Right renal cortex interstitium (tissue), 3 donors: ENCODE results near the gene MCMBP. TPM values are rescaled to one million over a fixed set of nuclear protein-coding genes. Genes with fewer than 3 reads are reported as not detected.
A peak's percentile ranks its signal among the peaks of the same experiment; 100 is the strongest.

Source experiments
- DNase-seq, 3 donors: peaks; one replicate each; pipeline ENCODE4 v3.0.0-alpha.2; 2013; ENCODE audit warnings: low read depth in 3 of 3, low spot score in 2 of 3
- polyA plus RNA-seq, 3 donors: library from polyadenylated mRNA; unstranded; fragments of 120-200 nt; gene quantifications; one replicate each; pipeline ENCODE4 v1.2.1, GENCODE V29; 2013; ENCODE audit not compliant: insufficient read length in 3 of 3

Gene MCMBP
- polyA plus RNA-seq, 3 donors: 66.7 to 69.4 (median 69.1) TPM

DNA sequence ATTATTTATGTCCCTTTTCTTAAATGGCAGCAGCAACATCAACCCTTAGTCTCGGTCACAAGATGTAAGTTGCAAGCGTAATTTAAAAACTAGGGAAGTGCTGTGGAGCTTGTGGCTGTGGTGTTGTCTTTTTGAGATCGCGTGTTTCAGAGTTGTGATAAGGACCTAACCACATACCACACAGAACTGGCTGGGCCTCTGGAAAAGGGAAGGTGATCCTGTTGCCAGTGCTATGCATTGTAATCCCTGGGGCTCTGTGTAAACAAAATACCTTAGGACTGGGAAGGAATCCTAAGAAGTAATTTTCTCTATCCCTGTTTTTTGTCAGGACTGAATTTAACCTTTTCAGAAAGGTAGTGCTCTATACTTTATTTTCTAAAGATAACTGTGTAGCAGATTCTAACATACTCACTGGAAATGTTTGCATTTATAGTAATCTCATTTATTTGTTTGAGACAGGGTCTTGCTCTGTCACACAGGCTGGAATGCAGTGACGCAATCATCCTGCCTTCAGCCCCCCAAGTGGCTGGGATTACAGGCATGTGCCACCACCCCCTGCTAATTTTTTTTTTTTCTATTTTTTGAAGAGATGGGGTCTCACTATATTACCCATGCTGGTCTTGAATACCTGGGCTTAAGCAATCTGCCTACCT, 86.4 kb downstream of the MCMBP start:
- DNase-seq: peak in 2 of 3 donors; percentile 19 to 29

- DNase-seq: no peak
Observed at GRCh38 chr10:119784340-119785067, 88.1 kb downstream of the MCMBP start.

GRCh38 chr10:119783665-119784027, 89.0 kb downstream of the MCMBP start:
- no peak for DNase-seq

DNA sequence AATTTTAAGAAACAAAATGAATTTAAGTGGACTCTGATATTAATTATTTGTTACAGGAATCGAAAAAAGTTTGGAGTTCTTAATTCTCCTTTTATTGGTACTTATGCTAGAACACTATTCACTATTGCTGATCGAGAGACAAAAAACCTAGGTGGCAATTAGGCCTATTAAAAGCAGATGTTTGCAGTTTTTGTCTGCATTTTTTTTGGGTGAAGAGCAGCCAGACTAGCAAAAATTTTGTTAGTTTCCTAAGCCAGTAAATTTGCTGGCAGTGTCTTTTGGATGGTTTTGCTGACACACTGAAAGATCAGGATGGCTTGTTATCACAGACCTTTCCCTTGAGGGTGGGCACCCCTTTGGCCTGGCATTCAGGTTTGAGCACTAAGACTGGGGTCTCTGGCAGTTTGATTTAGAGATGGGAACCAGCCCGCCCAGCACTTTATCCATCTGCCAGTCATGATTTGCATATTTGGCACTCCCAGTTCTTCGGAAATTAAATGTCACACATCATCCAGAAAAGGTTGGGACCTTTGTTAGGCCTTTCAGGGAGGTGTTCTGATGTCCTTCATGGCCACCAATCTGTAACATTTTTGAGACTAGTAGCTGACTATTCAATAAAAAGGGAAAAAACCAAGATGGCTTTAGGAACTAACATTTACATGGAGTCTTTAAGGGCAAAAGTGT, 89.5 kb downstream of the MCMBP start:
- DNase-seq: no peak

GRCh38 chr10:119781498-119781897, 91.1 kb downstream of the MCMBP start:
- DNase-seq: no peak

DNA sequence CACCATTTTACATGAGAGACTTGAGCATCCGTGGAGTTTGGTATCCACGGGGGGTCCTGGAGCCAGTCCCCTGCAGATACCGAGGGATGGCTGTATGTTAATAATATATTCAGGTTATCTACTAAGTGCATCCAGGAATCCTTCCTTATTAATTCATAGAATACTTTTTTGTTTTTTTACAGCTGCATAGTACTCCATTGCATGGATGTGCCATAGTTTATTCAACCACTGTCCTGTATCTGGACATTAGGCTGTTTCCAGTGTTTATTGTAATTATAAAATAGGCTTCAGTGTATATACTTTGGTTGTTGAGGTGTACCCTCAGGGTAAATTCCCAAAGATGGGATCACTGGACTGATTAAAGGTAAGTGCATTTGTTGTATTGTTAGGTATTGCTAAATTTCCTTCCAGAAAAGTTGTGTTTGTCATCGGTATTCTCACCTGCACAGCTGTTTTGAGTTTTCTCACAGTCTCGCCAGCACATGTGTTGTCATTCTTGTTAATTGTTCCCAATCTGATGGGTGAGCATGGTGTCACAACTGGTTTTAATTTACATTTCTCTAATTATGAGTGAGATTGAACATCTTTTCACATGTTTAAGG, 91.7 kb downstream of the MCMBP start:
- no peak for DNase-seq

Other genes starting within 250 kb of the MCMBP start
- gene BAG3, start 221.5 kb downstream of the MCMBP start, polyA plus RNA-seq: 10 to 100 TPM; 23.7 to 28.1 (median 27.5) TPM
- 10 to 100 TPM; 50.6 to 62.5 (median 58.1) TPM for gene INPP5F, start 146.8 kb downstream of the MCMBP start, polyA plus RNA-seq
- 10 to 100 TPM; 68.2 to 76.6 (median 75.8) TPM for gene SEC23IP, start 19.9 kb upstream of the MCMBP start, polyA plus RNA-seq